MM.1S (cell line): ENCODE measurements around the gene FZR1.

Source experiments
- EZH2 ChIP-seq: fragments of 300-600 bp; sonication (generic); optimal IDR thresholded peaks from 2 replicates; pipeline ENCODE3; 2017; ENCODE audit warnings: low read depth, mild to moderate bottlenecking, antibody characterized with exemption, low read length, mixed read lengths
- EZH2phosphoT487 ChIP-seq: fragments of 300-600 bp; sonication (generic); IDR thresholded peaks from 2 replicates; pipeline ENCODE4 v1.6.1; 2018; ENCODE audit warnings: antibody characterized with exemption, low read length
- TF ChIP-seq, protein P1 (sequence below): fragments of 300-600 bp; sonication (generic); IDR thresholded peaks from 2 replicates; pipeline ENCODE4 v1.5.1; 2016; ENCODE audit warnings: antibody characterized with exemption, low read length, mixed read lengths

DNA sequence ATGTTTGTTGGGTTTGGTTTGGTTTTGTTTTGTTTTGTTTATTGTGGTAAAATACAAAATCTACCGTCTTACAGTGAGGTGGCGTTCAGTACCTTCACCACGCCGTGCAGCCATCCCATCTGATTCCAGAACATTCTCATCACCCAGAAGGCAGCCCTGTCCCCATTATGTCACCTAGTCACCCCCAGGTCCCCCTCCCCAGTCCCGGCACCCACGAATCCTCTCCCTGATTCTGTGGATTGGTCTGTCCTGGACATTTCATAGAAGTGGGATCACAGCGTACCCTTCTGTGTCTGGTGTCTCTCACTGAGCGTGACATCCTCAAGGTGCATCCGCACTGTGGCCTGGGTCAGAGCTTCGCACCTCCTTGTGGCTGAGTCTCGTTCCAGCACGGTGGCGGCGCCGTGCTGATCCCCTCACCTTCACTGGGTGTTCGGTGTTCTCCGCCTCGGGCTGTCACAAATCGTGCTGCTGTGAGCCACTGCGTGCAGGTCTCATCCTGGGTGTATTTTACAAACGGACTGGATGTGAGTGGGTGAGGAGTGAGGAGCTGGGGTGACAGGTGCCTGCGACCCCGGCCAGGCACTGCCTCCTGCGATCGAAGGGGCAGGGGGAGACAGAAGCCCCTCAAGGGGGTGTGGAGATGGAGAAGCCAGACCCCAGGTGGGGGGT is 32.3 kb downstream of the FZR1 start:
- TF ChIP-seq, protein P1, sequence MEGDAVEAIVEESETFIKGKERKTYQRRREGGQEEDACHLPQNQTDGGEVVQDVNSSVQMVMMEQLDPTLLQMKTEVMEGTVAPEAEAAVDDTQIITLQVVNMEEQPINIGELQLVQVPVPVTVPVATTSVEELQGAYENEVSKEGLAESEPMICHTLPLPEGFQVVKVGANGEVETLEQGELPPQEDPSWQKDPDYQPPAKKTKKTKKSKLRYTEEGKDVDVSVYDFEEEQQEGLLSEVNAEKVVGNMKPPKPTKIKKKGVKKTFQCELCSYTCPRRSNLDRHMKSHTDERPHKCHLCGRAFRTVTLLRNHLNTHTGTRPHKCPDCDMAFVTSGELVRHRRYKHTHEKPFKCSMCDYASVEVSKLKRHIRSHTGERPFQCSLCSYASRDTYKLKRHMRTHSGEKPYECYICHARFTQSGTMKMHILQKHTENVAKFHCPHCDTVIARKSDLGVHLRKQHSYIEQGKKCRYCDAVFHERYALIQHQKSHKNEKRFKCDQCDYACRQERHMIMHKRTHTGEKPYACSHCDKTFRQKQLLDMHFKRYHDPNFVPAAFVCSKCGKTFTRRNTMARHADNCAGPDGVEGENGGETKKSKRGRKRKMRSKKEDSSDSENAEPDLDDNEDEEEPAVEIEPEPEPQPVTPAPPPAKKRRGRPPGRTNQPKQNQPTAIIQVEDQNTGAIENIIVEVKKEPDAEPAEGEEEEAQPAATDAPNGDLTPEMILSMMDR, result no peak
- TF ChIP-seq EZH2 (no peak), EZH2phosphoT487 (no peak)
